Lower lobe of right lung (tissue), 2 donors: Measurements from ENCODE around the gene MAPKAPK3. TPM values are rescaled to one million over a fixed set of nuclear protein-coding genes. Genes with fewer than 3 reads are reported as not detected.
A peak's percentile ranks its signal among the peaks of the same experiment; 100 is the strongest.
"Not testable (repeated sequence)": the region's sequence is repeated elsewhere in the genome, so short reads cannot be mapped to it uniquely, and the experiment has no call there.

Experiments
- ATAC-seq, 2 donors: fragments of 200-7000 bp; cut with Tn5 transposase; one replicate each; pipeline ENCODE4 v1.9.1; 2020 to 2022; ENCODE audit warnings: mild to moderate bottlenecking in 2 of 2, moderate library complexity in 2 of 2
- DNase-seq: peaks from one replicate; pipeline ENCODE4 v3.0.0-alpha.2; 2020
- H3K27ac ChIP-seq: fragments of 200-600 bp; one replicate; pipeline ENCODE4 v1.8.0; 2022
- H3K27me3 ChIP-seq: fragments of 200-600 bp; one replicate; pipeline ENCODE4 v1.8.0; 2022; ENCODE audit warnings: low read depth
- H3K36me3 ChIP-seq: fragments of 200-600 bp; one replicate; pipeline ENCODE4 v1.8.0; 2022; ENCODE audit warnings: mild to moderate bottlenecking
- H3K4me1 ChIP-seq: fragments of 200-600 bp; one replicate; pipeline ENCODE4 v1.8.0; 2022
- H3K4me3 ChIP-seq: fragments of 200-600 bp; one replicate; pipeline ENCODE4 v1.8.0; 2022; ENCODE audit warnings: mild to moderate bottlenecking
- H3K9me3 ChIP-seq: fragments of 200-600 bp; one replicate; pipeline ENCODE4 v1.8.0; 2022
- CTCF ChIP-seq: fragments of 200-600 bp; IDR thresholded peaks from one replicate; pipeline ENCODE4 v1.8.0; 2022; ENCODE audit warnings: antibody characterized with exemption, mild to moderate bottlenecking
- intact Hi-C: fragments of 100-400 bp; cut with DNase I; formaldehyde crosslinking; loops from one replicate; pipeline ENCODE4 v1.11.0; 2022
- total RNA-seq: library from RNA; stranded (reverse); fragmentation: NEBNext Ultra II Directional; extraction: Animal tissue kit (Norgen Biotek cat#: 25700); gene quantifications from one replicate; pipeline ENCODE4 v1.2.1, GENCODE V29; 2021
- donor health status: DM: no; HTN: yes; CAD: no; lungs with severe emphysema.

The MAPKAPK3 gene
- total RNA-seq, 1 donor from 2014 or later, result 68.6 TPM

- Histone ChIP-seq H3K36me3 (no peaks in the 10 kb centered on the region), H3K4me3 (no peak overlapping the region), H3K9me3 (no peaks in the 10 kb centered on the region), H3K27me3 (no peaks in the 10 kb centered on the region), H3K4me1 (peaks cover 6% of the 10 kb centered on the region), H3K27ac (no peak overlapping the region)
- TF ChIP-seq CTCF, result no peak
- intact Hi-C loops, result no loop called here
- ATAC-seq (peak; percentile 36 to 47), DNase-seq (no peak)
Observed at GRCh38 chr3:50665081-50665840, 48.3 kb downstream of the MAPKAPK3 start.

GRCh38 chr3:50665841-50666115, 48.8 kb downstream of the MAPKAPK3 start:
- H3K27ac ChIP-seq, DNase-seq, H3K27me3 ChIP-seq, H3K4me3 ChIP-seq, H3K9me3 ChIP-seq, intact Hi-C loops, H3K36me3 ChIP-seq, ATAC-seq, H3K4me1 ChIP-seq: not testable (repeated sequence)

GRCh38 chr3:50666837-50667236, 49.9 kb downstream of the MAPKAPK3 start:
- Histone ChIP-seq H3K4me1 (peaks cover 6% of the 10 kb centered on the region), H3K27ac (no peak overlapping the region), H3K27me3 (no peaks in the 10 kb centered on the region), H3K9me3 (no peaks in the 10 kb centered on the region), H3K36me3 (no peaks in the 10 kb centered on the region), H3K4me3 (no peak overlapping the region)
- ATAC-seq (no peak), DNase-seq (no peak)
- no peak for TF ChIP-seq CTCF
- intact Hi-C loops, result no loop called here

- Histone ChIP-seq H3K27me3 (peaks cover 21% of the 10 kb centered on the region), H3K4me3 (no peak overlapping the region), H3K27ac (no peak overlapping the region), H3K9me3 (no peaks in the 10 kb centered on the region), H3K4me1 (peaks cover 4% of the 10 kb centered on the region), H3K36me3 (no peaks in the 10 kb centered on the region)
- intact Hi-C loops, result no loop called here
- ATAC-seq, result peak; percentile 31 to 64
- no peak for TF ChIP-seq CTCF
- DNase-seq, result no peak
Observed at GRCh38 chr3:50671331-50671730, 54.4 kb downstream of the MAPKAPK3 start.

GRCh38 chr3:50672656-50673055, 55.7 kb downstream of the MAPKAPK3 start:
- no peaks in the 10 kb centered on the region for H3K36me3 ChIP-seq
- peaks cover 34% of the 10 kb centered on the region for H3K27me3 ChIP-seq
- H3K4me1 ChIP-seq, result peaks cover 4% of the 10 kb centered on the region
- no peak overlapping the region for H3K4me3 ChIP-seq
- no peak for TF ChIP-seq CTCF
- ATAC-seq (no peak), DNase-seq (no peak)
- H3K27ac ChIP-seq, result no peak overlapping the region
- no peaks in the 10 kb centered on the region for H3K9me3 ChIP-seq
- intact Hi-C loops, result no loop called here

GRCh38 chr3:50673931-50674330, 57.0 kb downstream of the MAPKAPK3 start:
- Histone ChIP-seq H3K36me3 (no peaks in the 10 kb centered on the region), H3K4me1 (peaks cover 4% of the 10 kb centered on the region), H3K27ac (no peak overlapping the region), H3K4me3 (peak overlapping the region; percentile 47), H3K27me3 (peaks cover 47% of the 10 kb centered on the region), H3K9me3 (no peaks in the 10 kb centered on the region)
- ATAC-seq (peak; percentile 11 to 29), DNase-seq (no peak)
- no peak for TF ChIP-seq CTCF
- intact Hi-C loops, result no loop called here
